HFFc6 (cell line): ENCODE data around the gene FSTL5. TPM values are rescaled to one million over a fixed set of nuclear protein-coding genes. Genes with fewer than 3 reads are reported as not detected.

Source experiments
- DNase-seq: peaks from one replicate; pipeline ENCODE4 v3.0.0-alpha.2; 2018
- H3K27ac Mint-ChIP-seq: 2 replicates; pipeline ENCODE4 v1.8.0; 2020; ENCODE audit warnings: mild to moderate bottlenecking, mixed read lengths
- H3K27me3 Mint-ChIP-seq: 2 replicates; pipeline ENCODE4 v1.8.0; 2021; ENCODE audit warnings: mild to moderate bottlenecking, moderate library complexity, mixed read lengths; ENCODE audit not compliant: insufficient read depth
- H3K36me3 Mint-ChIP-seq: 2 replicates; pipeline ENCODE4 v1.8.0; 2021; ENCODE audit warnings: low read depth, mixed read lengths
- H3K4me1 Mint-ChIP-seq: 2 replicates; pipeline ENCODE4 v1.8.0; 2020; ENCODE audit warnings: low read depth, mixed read lengths
- H3K4me3 Mint-ChIP-seq: 2 replicates; pipeline ENCODE4 v1.8.0; 2020; ENCODE audit warnings: mild to moderate bottlenecking, moderate library complexity, mixed read lengths
- H3K9me3 Mint-ChIP-seq: 2 replicates; pipeline ENCODE4 v1.8.0; 2020; ENCODE audit warnings: mild to moderate bottlenecking, mixed read lengths
- CTCF ChIP-seq: fragments of 200-600 bp; sonication (generic); IDR thresholded peaks from 2 replicates; pipeline ENCODE4 v1.5.0; 2021; ENCODE audit warnings: antibody characterized with exemption, mild to moderate bottlenecking
- total RNA-seq, 6 experiments: library from RNA; stranded (reverse); fragmentation: NEBNext Ultra II Directional; extraction: Animal tissue kit (Norgen Biotek cat#: 25700); gene quantifications; 2 replicates in 1 of 6; 3 replicates in 5 of 6; pipeline ENCODE4 v1.2.3, GENCODE V29; 2021

The FSTL5 gene
- total RNA-seq, 6 experiments from 2014 or later, result not detected

- TF ChIP-seq CTCF, result no peak
- H3K4me3 Mint-ChIP-seq, result no peak overlapping the region
- H3K27me3 Mint-ChIP-seq, result no peaks in the 10 kb centered on the region
- H3K27ac Mint-ChIP-seq, result no peak overlapping the region
- DNase-seq, result no peak
- no peaks in the 10 kb centered on the region for H3K36me3 Mint-ChIP-seq
- peaks cover 24% of the 10 kb centered on the region for H3K9me3 Mint-ChIP-seq
- H3K4me1 Mint-ChIP-seq, result no peaks in the 10 kb centered on the region
Observed at GRCh38 chr4:161815841-161816240, 348.0 kb downstream of the FSTL5 start.

DNA sequence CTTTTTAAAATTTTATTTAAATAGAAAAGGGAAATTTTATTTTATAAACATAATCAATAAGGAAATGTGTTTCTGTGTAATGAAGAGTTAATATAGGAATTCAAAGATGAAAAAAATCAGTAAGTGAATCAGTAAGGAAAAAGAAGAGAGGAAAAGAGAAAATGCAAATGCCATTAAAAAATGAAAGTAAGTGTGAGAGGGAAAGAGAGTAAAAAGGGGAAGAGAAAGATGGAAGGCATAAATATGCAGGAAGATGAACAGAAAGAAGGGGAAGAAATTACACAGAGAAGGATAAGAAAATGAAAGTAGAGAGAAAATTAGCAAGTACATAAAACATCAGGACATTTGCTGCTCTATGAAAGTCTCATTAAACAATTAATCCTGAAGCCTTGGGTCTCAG lies 349.9 kb downstream of the FSTL5 start:
- Mint-ChIP-seq H3K27ac (no peak overlapping the region), H3K9me3 (peaks cover 22% of the 10 kb centered on the region), H3K4me1 (no peaks in the 10 kb centered on the region), H3K36me3 (no peaks in the 10 kb centered on the region), H3K4me3 (no peak overlapping the region), H3K27me3 (no peaks in the 10 kb centered on the region)
- TF ChIP-seq CTCF, result no peak
- no peak for DNase-seq

GRCh38 chr4:161813389-161813788 lies 350.4 kb downstream of the FSTL5 start:
- Mint-ChIP-seq H3K27ac (no peak overlapping the region), H3K4me1 (no peaks in the 10 kb centered on the region), H3K27me3 (no peaks in the 10 kb centered on the region), H3K9me3 (peaks cover 24% of the 10 kb centered on the region), H3K4me3 (no peak overlapping the region), H3K36me3 (no peaks in the 10 kb centered on the region)
- no peak for DNase-seq
- no peak for TF ChIP-seq CTCF

GRCh38 chr4:161803171-161803570 lies 360.6 kb downstream of the FSTL5 start:
- H3K36me3 Mint-ChIP-seq, result no peaks in the 10 kb centered on the region
- DNase-seq, result no peak
- no peaks in the 10 kb centered on the region for H3K4me1 Mint-ChIP-seq
- peaks cover 35% of the 10 kb centered on the region for H3K9me3 Mint-ChIP-seq
- H3K27ac Mint-ChIP-seq, result no peak overlapping the region
- H3K27me3 Mint-ChIP-seq, result no peaks in the 10 kb centered on the region
- no peak overlapping the region for H3K4me3 Mint-ChIP-seq
- TF ChIP-seq CTCF, result no peak

DNA sequence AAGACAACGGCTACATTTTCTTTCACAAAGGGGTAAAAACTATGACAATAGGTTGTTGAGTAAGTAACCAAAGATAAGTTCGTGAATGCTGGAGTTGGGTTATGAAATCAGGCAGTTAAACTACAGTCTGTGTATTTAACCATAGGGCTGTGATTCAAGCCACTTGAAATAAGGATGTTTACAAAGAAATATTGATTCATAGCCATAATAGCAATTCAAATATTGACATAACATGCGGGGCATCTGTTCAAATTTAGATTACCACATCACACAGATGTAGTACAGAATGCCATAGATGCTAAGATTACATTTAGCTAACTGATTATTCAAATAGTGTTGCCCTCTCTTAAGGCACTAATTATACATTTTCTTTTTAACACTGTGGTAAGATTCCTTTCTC lies 364.1 kb downstream of the FSTL5 start:
- Mint-ChIP-seq H3K36me3 (no peaks in the 10 kb centered on the region), H3K4me3 (no peak overlapping the region), H3K27ac (no peak overlapping the region), H3K4me1 (no peaks in the 10 kb centered on the region), H3K27me3 (no peaks in the 10 kb centered on the region), H3K9me3 (peaks cover 20% of the 10 kb centered on the region)
- DNase-seq, result no peak
- TF ChIP-seq CTCF, result no peak

DNA sequence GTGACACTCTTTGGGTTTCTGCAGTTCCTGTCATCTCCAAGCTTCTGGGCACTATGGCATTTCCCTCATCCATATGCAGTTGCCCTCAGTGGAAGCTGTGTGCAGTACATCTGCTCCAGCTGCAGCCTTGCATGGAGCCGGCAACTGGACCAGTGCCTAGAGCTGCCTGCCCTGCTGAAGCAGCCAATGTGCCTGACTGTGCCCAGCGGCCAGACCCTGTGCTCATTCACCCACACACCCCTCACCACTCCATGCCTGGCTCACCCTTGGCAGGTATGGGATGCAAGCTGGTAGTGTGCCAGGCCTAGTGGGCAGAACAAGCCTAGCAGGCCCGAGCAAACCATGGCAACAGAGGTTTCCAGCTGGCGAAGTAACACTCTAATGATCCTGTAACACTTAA lies 370.8 kb downstream of the FSTL5 start:
- no peak for TF ChIP-seq CTCF
- Mint-ChIP-seq H3K27ac (no peak overlapping the region), H3K36me3 (no peaks in the 10 kb centered on the region), H3K4me1 (no peaks in the 10 kb centered on the region), H3K27me3 (no peaks in the 10 kb centered on the region), H3K9me3 (peaks cover 22% of the 10 kb centered on the region), H3K4me3 (no peak overlapping the region)
- no peak for DNase-seq
